ENCODE data around the gene OR51E2. TPM values are rescaled to one million over a fixed set of nuclear protein-coding genes. Genes with fewer than 3 reads are reported as not detected.
"Not testable (repeated sequence)": the region's sequence is repeated elsewhere in the genome, so short reads cannot be mapped to it uniquely, and the experiment has no call there.

OR51E2 gene
- total and polyA plus RNA-seq, 2 experiments from 2014 or later: not detected

GRCh38 chr11:4727171-4727570 is 29.5 kb upstream of the OR51E2 start (continued):
- TF ChIP-seq, protein P1, sequence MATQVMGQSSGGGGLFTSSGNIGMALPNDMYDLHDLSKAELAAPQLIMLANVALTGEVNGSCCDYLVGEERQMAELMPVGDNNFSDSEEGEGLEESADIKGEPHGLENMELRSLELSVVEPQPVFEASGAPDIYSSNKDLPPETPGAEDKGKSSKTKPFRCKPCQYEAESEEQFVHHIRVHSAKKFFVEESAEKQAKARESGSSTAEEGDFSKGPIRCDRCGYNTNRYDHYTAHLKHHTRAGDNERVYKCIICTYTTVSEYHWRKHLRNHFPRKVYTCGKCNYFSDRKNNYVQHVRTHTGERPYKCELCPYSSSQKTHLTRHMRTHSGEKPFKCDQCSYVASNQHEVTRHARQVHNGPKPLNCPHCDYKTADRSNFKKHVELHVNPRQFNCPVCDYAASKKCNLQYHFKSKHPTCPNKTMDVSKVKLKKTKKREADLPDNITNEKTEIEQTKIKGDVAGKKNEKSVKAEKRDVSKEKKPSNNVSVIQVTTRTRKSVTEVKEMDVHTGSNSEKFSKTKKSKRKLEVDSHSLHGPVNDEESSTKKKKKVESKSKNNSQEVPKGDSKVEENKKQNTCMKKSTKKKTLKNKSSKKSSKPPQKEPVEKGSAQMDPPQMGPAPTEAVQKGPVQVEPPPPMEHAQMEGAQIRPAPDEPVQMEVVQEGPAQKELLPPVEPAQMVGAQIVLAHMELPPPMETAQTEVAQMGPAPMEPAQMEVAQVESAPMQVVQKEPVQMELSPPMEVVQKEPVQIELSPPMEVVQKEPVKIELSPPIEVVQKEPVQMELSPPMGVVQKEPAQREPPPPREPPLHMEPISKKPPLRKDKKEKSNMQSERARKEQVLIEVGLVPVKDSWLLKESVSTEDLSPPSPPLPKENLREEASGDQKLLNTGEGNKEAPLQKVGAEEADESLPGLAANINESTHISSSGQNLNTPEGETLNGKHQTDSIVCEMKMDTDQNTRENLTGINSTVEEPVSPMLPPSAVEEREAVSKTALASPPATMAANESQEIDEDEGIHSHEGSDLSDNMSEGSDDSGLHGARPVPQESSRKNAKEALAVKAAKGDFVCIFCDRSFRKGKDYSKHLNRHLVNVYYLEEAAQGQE (IDR thresholded peaks at IDR 0.05; ENCODE audit: unreplicated experiment): no peak
- TF ChIP-seq ZNF331 (CRISPR knock-in tag; IDR thresholded peaks at IDR 0.05; ENCODE audit: low read depth) (no peak), NANOG (IDR thresholded peaks at IDR 0.05; ENCODE audit: borderline replicate concordance) (no peak), POLR2AphosphoS5 (IDR thresholded peaks at IDR 0.05; ENCODE audit: low read depth) (no peak), JUNB (IDR thresholded peaks at IDR 0.05; ENCODE audit: unreplicated experiment) (no peak), EZH2 (IDR thresholded peaks at IDR 0.05; ENCODE audit: low read depth, unreplicated experiment) (no peak), ZNF114 (CRISPR knock-in tag; IDR thresholded peaks at IDR 0.05) (no peak)
- TF ChIP-seq, protein P2, sequence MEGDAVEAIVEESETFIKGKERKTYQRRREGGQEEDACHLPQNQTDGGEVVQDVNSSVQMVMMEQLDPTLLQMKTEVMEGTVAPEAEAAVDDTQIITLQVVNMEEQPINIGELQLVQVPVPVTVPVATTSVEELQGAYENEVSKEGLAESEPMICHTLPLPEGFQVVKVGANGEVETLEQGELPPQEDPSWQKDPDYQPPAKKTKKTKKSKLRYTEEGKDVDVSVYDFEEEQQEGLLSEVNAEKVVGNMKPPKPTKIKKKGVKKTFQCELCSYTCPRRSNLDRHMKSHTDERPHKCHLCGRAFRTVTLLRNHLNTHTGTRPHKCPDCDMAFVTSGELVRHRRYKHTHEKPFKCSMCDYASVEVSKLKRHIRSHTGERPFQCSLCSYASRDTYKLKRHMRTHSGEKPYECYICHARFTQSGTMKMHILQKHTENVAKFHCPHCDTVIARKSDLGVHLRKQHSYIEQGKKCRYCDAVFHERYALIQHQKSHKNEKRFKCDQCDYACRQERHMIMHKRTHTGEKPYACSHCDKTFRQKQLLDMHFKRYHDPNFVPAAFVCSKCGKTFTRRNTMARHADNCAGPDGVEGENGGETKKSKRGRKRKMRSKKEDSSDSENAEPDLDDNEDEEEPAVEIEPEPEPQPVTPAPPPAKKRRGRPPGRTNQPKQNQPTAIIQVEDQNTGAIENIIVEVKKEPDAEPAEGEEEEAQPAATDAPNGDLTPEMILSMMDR (conservative IDR thresholded peaks at IDR 0.05; ENCODE audit: low read depth in 2 of 2): no peak

- not testable (repeated sequence) for H3K4me1 ChIP-seq (ENCODE audit: insufficient read depth); H2AFZ ChIP-seq; H3K27me3 ChIP-seq (ENCODE audit: insufficient read depth); H3K9me2 ChIP-seq (ENCODE audit: insufficient read depth); H3K9me3 Mint-ChIP-seq; H3K4me3 ChIP-seq; H3K79me2 ChIP-seq (replicated peaks; ENCODE audit: insufficient read depth); H4K20me1 ChIP-seq (replicated peaks; ENCODE audit: insufficient read depth); H3K4me3 Mint-ChIP-seq; ATAC-seq; H3F3A ChIP-seq (replicated peaks; ENCODE audit: low read depth); H3K27me3 Mint-ChIP-seq (ENCODE audit: insufficient read depth, low read depth, poor library complexity); H3K27ac ChIP-seq (ENCODE audit: low read depth); H3K27ac Mint-ChIP-seq; H3K36me3 ChIP-seq (ENCODE audit: insufficient read depth); H3K36me3 Mint-ChIP-seq (ENCODE audit: low read depth); H3K4me2 ChIP-seq
- TF ChIP-seq, protein P2 (conservative IDR thresholded peaks at IDR 0.05; ENCODE audit: low read depth in 2 of 2): peak; percentile 28 to 75
- H3K4me1 Mint-ChIP-seq: peaks cover 21% of the 10 kb centered on the region
- DNase-seq (ENCODE audit: low spot score): peak; percentile 64
Observed at GRCh38 chr11:4722616-4723534, 25.2 kb upstream of the OR51E2 start.

All from GM23338 (cell line).